HG03575 (cell line): ENCODE measurements around the gene ATXN1.

Experiments used
- ATAC-seq: cut with Tn5 transposase; IDR thresholded peaks from one replicate; pipeline ENCODE4 v1.9.1; 2021; ENCODE audit not compliant: unreplicated experiment, insufficient number of reproducible peaks, low FRiP score; ENCODE audit errors: extremely low read depth

Gene ATXN1

DNA sequence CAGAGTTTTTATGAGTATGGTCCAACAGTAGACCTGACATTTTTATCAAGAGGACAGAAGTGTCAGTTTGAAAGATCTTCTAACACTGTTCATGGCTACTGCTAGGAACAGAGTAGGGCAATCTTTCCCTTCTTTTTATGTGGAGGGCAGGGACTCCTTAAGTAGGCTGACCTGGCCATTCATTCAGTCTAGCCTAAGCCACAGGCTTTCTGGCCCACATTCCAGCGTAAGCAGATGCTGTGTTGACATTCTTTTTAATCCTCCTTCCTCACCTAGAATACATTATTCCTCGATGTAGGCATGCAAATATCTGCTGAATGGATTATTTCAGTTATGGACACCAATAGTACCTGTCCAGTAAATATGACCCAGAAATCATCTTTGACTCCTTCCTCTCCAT lies 188.3 kb downstream of the ATXN1 start:
- no peak for ATAC-seq

DNA sequence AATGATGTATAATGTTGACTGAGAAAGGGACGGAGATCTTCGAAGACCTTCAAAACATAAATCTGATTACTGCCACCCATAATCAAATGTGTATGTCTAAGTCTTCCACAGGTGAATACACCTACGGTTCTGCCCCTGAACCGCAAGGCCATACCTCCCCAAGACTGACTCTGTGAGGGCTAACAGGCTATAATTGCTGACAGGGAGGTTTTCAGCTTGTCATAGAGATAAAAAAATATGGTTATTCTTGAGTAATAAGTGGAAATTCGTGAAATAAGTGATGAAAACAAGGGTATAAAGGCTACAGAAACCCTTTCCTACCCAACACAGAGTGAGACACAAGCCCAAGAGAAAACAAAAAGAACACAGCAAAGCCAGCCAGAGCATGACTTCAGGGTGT lies 188.9 kb downstream of the ATXN1 start:
- no peak for ATAC-seq

DNA sequence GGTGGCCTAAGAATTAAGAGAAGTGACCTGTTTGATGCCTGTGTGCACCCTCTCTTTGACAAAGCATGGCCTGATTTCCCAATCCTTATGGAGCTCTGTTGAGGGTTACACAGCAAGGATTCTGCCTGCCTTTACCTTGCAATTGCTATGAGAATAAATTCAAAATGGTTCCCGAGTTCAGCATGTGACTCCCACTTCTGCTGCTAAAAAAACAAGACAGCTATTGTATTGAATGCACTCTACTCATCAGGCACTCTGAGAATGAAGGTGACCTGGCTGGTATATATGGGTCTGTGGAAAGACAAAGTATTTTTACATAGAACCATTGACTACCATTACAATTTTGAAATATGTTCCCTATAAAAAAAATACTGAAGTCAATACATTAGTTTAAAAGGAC lies 190.3 kb downstream of the ATXN1 start:
- ATAC-seq = no peak

DNA sequence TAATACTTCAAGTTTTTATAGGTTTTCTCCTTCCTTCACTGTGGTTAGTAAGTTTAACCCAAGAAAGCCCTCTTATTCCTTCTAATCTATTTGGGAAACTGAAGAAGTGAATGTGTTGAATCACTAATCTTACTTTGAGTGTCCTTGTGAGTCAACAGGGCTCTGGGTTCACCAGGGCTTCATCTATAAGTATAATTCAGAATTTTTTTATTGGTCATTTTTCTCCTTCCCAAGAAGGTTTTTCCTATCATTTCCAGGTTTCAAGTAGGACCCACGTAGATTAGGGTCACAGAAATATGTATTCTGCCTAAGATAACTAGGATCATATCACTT lies 191.1 kb downstream of the ATXN1 start:
- ATAC-seq = no peak

DNA sequence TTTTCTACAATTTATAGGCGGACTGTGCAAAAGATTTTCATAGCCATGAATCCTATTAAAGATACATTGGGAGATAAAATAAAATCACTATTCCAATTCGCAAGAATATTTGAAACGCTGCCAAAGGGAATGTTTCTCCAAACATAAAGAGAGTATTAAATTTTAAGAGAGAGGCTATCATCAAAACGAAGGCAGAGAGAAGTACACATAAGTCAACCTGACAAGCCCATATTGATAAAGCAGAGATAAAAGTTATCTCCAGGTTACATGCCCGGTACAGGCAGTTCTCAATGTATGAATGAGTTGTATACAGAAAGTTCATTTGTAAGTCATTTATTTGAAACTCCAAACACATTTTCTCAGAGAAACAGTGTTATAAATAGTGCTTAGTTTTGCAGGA lies 193.1 kb downstream of the ATXN1 start:
- no peak for ATAC-seq

DNA sequence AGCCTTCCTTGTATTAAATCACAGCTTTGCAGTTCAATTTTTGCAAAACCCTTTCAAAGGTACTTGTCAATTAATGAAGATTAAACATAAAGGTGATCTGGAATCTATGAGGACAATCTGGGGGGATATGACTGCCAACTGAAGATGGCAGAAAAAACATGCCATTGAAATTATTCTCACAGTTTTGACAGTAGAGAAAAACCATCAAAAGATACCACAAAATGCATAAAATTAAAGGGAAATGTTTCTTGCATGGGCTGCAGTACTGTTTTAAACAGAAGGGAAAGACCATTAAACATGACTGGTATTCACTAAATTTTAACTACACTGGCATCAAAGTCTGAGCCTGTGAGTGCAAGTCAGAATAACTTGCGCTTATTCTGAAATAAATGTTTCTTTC lies 194.2 kb downstream of the ATXN1 start:
- no peak for ATAC-seq

DNA sequence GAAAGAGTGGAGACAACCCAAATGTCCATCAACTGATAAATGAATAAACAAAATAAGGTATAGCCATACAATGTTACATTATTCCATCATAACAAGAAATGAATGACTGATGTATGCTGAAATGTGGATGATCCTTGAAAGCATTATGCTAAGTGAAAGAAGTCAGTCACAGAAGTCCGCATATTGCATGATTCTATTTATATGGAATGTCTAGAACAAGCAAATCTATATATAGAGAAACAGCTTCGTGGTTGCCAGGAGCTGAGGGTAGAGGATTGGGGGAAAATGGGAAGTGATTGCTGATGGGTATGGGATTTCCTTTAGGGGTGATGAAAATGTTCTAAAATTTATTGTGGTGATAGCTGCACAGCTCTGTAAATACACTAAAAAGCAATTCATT lies 196.8 kb downstream of the ATXN1 start:
- ATAC-seq = no peak

DNA sequence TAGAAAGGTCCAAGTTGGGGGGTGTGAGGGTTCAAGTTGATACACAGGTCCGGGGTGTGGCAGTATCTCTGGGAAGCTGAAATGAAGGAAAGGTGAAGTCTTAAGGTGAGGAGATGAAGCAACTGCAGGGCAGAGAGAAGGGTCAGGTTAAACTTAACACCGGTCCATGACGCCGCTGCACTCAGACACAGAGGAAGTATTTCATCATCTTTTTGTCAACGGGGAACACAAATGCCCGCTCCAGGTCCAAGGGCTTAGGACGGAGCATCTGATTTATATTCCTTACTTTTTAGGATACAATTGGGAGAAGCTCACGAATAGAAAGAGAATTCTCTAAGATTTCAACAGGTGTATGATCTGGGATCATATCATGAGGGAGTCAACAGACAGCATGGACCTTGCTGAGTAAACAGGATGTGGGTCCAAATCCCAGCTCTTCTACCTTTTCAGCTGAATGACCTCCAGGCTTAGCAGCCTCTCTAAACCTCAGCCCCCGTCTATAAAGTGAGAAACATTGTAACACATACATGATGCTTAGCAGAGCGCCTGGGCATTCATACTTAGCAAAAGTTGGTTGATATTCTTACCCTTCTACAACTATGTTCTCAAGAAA lies 197.5 kb downstream of the ATXN1 start:
- ATAC-seq = no peak

DNA sequence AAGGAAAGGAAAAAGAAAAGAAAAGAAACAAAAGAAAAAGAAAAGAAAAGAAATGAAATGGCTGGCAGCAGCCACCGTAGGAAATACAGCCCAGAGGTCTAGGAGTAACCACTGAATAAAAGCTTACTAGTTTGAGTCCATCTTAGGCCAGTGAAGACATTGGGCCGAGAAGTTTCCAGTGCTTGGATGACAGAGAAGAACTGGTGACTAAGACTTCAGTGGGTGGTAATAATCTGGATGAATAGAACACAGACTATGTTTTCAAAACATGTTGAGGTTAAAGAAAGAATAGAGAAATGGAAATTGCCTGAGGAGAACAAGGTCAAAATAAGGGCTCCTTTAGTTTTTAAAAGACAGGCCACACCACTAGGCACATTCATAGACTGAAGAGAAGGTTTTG lies 198.8 kb downstream of the ATXN1 start:
- no peak for ATAC-seq

DNA sequence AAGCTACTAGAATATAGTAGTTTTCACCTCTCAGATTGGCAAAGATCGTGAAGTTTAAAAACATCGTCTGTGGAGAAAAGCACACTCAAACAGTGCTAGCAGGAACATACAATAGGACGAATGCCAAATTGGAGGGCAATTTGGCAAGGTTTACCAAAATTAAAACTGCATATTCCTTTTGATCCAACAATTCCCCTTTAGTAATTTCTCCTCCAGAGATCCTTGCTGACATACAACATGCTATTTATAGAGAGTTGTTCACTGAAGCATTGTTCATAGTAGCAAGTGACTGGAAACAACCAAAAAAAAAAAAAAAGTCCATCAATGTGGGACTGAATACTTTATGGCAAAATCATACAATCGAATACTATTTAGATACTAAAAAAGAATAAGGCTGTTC lies 202.2 kb downstream of the ATXN1 start:
- ATAC-seq = no peak

DNA sequence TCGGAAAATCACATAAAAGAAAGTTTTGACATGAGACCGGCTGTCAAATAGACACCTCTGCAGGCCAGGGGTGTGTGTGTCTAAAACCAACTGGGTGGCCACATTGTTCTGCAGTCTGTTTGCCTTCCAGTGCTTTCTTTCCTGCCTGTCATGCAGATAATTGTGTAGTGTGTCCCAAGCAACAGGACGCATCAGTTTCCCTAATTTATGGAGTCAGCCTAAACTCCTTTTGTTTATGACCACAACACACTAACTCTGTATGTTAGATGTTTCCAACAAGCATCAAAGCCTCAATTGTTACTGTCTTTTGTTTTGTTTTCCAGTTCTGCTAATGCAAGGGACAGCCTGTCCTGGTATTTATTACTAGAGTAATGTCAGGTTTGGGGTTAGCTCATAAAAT lies 205.7 kb downstream of the ATXN1 start:
- ATAC-seq = no peak

DNA sequence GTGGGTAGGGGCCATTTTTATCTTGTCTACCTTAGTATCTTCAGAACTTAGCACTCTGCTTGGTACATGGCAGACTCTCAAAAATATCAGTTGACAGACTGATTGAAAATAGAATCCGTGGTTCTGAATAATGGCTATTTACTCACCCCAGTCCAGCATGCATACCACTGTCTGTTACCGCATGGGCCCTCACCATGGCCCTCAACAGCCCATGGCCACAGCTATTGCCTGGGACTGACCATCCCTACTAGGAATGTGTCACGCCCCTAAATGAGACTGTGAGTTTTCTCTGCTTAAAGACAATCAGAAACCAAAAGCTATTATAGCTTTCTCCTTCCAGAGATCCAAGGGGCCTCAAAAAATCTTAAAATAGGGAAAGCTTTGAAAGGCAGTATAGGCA lies 207.7 kb downstream of the ATXN1 start:
- ATAC-seq = no peak

DNA sequence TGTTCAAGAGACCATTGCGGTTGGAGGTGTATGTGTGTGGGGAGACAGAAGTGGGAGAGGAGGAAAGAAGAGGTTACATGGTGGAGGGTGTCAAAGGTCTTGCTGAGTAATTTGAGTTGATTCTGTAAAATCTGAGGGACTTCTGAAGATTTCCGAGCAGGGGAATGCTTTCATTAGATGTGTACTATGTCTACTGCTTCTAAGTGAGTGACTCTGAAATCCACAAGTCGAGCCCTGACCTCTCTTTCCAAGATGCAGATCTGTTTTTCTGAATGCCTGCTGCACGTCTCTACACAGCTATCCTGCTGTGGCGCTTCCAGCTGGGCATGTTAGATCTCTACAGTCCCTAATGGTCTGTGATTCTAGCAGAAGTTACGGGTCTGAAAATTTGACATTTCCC lies 209.8 kb downstream of the ATXN1 start:
- no peak for ATAC-seq

DNA sequence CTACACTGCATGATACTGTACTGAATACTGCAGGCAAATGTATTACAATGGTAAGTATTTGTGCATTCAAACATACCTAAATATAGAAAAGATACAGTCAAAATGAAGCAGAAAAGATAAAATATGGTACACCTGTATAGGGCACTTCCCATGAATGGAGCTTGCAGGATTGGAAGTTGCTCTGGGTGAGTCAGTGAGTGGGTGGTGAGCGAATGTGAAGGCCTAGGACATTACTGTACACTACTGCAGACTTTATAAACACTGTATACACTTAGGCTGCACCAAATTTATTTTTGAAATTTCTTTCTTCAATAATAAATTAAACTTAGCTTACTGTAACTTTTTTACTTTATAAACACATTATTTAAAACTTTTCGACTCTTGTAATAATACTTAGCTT lies 213.1 kb downstream of the ATXN1 start:
- ATAC-seq = no peak

DNA sequence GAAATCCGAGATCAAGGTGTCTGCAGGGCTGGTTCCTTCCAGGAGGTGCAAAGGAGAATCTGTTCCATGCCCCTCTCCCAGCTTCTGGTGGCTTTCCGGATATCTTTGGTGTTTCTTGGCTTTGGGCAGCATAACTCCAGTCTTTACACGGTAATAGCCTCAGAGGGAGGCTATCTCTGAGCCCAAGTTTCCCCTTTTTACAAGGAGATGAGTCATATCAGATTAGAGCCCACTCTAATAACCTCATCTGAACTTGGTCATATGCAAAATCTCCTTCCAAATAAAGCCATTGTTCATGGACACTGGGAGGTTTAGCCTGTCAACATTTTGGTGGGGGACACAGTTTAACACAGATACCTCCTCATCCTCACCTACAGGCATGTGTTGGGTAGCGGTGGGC lies 213.7 kb downstream of the ATXN1 start:
- ATAC-seq = no peak

DNA sequence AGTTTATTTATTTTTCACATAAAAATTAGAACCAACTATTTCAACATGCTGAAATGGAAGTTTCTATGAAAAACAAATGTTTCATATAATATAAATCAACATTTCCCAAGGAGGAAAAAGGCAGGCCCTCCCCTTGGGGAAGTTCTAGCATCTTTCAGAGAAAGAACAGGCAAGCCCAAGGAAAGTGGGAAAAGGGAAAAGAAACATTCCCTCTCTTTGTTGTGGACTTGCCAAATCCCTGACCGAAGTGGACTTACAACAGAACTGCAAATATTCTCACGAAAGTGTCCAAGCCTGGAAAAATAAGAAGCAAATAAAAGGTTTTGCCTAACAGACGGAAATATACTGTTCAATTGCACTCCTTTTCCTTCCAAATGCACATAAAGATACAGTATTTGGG lies 214.4 kb downstream of the ATXN1 start:
- ATAC-seq = no peak

DNA sequence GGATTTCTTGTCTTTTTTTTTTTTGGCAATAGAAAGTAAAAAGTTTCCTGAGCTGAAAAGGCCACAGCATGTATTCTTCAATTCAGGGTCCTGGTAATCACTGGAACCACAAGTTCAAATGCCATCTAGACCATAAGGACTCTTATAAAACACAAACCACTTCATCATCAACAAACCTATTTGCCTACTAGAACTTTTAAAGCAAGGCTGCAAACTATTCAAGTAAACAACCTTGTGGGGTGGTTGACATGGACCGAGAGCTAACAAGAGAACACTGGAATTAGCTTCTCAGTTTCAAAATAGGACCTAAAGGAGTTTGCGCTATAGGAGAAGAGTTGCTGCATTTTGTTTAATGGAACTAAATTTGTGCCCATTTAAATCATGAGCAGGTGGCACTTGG lies 215.9 kb downstream of the ATXN1 start:
- ATAC-seq = no peak

DNA sequence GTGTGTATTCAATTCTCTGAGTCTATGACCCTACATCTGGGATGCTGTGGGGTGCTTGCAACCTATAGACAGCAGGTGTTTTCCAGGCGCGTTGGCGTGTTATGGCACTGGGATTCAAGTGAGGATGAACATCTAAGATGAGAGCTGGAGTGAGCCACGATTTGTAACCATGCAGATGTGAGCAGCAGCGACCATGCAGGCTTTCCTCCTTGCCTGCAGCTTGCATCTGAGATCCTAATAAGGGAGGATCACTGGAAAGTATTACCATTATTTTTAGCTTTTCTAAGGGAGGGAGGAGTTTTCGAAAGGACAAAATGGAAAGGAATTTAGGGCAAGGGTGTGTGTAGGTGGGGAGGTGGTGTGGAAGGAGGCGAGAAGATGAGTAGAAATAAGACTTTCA lies 216.7 kb downstream of the ATXN1 start:
- no peak for ATAC-seq

DNA sequence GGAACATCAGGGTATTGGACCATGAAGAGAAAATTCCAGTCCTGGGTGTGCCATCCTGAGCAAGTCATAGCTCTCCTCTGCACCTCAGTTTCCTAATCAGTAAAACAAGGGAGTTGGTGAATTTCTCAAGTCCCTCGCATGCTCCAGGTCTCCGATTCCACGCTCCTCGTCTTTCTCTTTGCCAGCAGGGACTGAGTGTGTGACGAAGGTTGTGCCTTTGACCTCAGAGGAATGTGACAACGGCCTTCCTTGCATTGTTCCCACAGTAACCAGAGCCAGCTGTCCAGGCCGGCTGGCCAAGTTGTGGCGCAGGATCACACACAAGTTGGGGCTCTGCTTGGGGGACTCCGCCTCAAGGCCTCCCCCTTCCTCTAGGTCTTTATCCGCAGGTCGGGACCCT lies 217.3 kb downstream of the ATXN1 start:
- ATAC-seq = no peak

DNA sequence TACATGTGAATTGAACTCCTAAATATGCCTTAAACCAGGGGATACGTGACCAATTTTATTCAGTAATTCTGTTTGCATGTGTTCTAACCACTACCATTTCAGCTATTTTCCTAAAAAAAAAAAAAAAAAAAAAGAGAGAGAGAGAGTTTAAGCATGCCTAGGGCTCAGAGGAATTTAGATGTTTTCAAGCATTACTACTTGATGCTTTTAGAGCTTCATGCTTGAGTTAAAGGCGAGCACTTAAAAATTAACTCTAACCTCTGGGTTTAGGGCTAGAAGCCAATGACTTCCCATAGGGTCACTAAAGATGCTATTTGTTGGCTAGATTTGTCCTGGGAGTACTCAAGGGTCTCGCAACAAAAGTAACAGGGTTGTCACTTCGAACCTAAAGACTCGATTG lies 217.7 kb downstream of the ATXN1 start:
- no peak for ATAC-seq

DNA sequence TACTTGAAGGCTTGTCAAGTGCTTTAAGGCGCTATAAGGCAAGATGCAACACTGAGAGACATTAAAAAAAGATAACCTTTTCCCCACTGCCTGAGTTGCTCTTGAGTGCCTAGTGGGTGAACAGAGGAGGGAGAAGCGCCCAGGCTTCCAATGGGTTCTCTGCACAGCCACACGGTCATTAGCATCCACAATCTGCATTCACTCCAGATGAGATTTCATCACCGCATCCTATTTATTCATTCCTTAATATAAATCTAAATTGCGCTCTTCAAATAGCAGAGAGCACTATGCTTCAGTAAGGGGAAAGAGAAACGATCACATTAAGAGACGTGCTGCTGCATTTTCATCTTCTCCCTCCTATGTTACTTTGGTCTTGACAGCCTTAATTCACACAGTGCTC lies 219.2 kb downstream of the ATXN1 start:
- no peak for ATAC-seq
